Mucosa of stomach (tissue), 1 donor: ENCODE results near the gene SLC25A42.
"Not testable (repeated sequence)": the region's sequence is repeated elsewhere in the genome, so short reads cannot be mapped to it uniquely, and the experiment has no call there.

Source experiments
- H3K27me3 ChIP-seq: one replicate; pipeline ENCODE4 v1.7.0; 2013; ENCODE audit warnings: mild to moderate bottlenecking, low read length; ENCODE audit not compliant: control insufficient read depth, insufficient read depth
- H3K36me3 ChIP-seq: one replicate; pipeline ENCODE4 v1.7.0; 2013; ENCODE audit warnings: low read length; ENCODE audit not compliant: control insufficient read depth, insufficient read depth
- H3K4me1 ChIP-seq: one replicate; pipeline ENCODE4 v1.7.0; 2013; ENCODE audit warnings: mild to moderate bottlenecking, low read length; ENCODE audit not compliant: control insufficient read depth, insufficient read depth
- H3K4me3 ChIP-seq: one replicate; pipeline ENCODE4 v1.7.0; 2013; ENCODE audit warnings: low read length
- H3K9ac ChIP-seq: one replicate; pipeline ENCODE4 v1.7.0; 2013; ENCODE audit warnings: mild to moderate bottlenecking, low read length, moderate library complexity
- H3K9me3 ChIP-seq: one replicate; pipeline ENCODE4 v1.7.0; 2013; ENCODE audit warnings: mild to moderate bottlenecking, low read length, moderate library complexity; ENCODE audit not compliant: control insufficient read depth
- donor health status: Pancreatic carcinoma.

Gene SLC25A42

DNA sequence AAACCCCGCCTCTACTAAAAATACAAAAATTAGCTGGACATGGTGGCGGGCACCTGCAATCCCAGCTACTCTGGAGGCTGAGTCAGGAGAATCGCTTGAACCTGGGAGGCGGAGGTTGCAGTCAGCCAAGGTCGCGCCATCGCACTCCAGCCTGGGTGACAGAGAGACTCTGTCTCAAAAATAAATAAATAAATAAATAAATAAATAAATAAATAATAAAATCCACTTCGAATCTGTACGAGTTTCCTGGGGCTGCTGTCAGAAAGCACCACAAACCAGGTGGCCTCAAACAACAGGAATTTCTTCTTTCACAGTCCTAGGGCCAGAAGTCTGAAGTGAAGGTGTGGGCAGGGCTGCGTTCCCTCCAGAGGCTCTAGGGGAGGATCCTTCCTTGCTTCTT lies 38.8 kb downstream of the SLC25A42 start:
- H3K9me3 ChIP-seq, H3K9ac ChIP-seq, H3K27me3 ChIP-seq, H3K4me3 ChIP-seq, H3K36me3 ChIP-seq: not testable (repeated sequence)
- H3K4me1 ChIP-seq, result peaks cover 17% of the 10 kb centered on the region

GRCh38 chr19:19103167-19103566 lies 39.4 kb downstream of the SLC25A42 start:
- Histone ChIP-seq H3K4me3 (no peak overlapping the region), H3K27me3 (no peaks in the 10 kb centered on the region), H3K4me1 (peaks cover 17% of the 10 kb centered on the region), H3K9me3 (no peaks in the 10 kb centered on the region), H3K9ac (no peak overlapping the region), H3K36me3 (no peaks in the 10 kb centered on the region)

DNA sequence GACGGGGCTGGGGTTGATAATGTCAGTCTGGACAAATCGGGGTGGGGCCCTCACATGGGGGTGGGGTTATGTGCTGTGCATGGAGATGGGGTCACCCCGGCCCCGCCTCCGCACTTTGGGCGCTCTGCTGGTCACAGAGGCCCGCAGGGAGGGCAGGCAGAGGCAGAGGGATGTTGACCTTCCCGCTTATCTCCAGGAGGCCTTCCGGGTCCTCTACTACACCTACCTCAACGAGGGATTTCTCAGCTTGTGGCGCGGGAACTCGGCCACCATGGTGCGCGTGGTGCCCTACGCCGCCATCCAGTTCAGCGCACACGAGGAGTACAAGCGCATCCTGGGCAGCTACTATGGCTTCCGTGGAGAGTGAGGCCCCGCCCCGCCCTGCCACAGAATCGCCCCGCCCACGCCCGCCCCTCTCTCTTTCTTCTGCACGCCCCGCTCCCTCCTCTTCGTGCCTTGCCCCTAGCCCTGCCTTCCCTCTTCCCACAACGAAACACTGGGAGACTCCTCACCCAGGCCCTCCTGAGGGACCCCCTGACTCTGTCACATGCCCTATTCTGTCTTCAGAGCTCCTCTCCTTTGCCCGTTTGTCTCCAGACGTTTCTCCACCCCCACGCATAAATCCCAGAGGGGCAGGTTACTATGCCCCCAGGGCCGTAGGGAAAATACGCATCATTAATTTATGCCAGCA lies 41.7 kb downstream of the SLC25A42 start:
- H3K9ac ChIP-seq, result peak overlapping the region; percentile 31
- peaks cover 15% of the 10 kb centered on the region for H3K4me1 ChIP-seq
- peak overlapping the region; percentile 8 for H3K4me3 ChIP-seq

DNA sequence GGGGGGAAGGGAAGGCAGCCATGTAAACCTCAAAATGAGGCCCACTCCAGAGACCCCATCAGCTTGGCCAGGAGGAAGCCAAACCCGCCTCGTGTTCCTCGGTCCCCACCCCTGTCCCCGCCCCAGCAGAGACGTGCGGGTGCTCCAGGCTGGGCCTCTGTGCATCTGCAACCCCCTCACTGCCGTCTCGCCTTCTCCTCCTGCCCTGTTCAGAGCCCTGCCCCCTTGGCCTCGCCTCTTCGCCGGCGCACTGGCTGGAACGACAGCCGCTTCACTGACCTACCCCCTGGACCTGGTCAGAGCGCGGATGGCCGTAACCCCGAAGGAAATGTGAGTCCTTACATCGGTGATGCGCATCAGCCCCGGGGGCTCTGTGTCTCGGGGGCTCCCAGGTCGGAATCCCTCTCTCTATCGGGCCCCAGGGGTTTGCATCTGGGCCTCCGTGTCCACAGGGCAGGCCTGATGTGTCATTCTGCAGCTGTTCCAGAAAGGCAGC lies 42.3 kb downstream of the SLC25A42 start:
- H3K4me3 ChIP-seq, result peak overlapping the region; percentile 8
- H3K9me3 ChIP-seq, result no peaks in the 10 kb centered on the region
- no peaks in the 10 kb centered on the region for H3K36me3 ChIP-seq
- peak overlapping the region; percentile 31 for H3K9ac ChIP-seq
- peaks cover 20% of the 10 kb centered on the region for H3K4me1 ChIP-seq
- peaks cover 9% of the 10 kb centered on the region for H3K27me3 ChIP-seq

More for the DNA sequence above, 41.7 kb downstream of the SLC25A42 start:
- Histone ChIP-seq H3K27me3 (peaks cover 3% of the 10 kb centered on the region), H3K9me3 (no peaks in the 10 kb centered on the region), H3K36me3 (no peaks in the 10 kb centered on the region)

- H3K4me3 ChIP-seq, H3K9me3 ChIP-seq, H3K36me3 ChIP-seq, H3K9ac ChIP-seq: not testable (repeated sequence)
- Histone ChIP-seq H3K4me1 (peaks cover 20% of the 10 kb centered on the region), H3K27me3 (peaks cover 14% of the 10 kb centered on the region)
Measured at GRCh38 chr19:19106938-19107337, 43.1 kb downstream of the SLC25A42 start.

GRCh38 chr19:19107654-19108053 lies 43.9 kb downstream of the SLC25A42 start:
- Histone ChIP-seq H3K36me3 (no peaks in the 10 kb centered on the region), H3K4me3 (no peak overlapping the region), H3K9me3 (no peaks in the 10 kb centered on the region), H3K27me3 (peaks cover 14% of the 10 kb centered on the region), H3K4me1 (peaks cover 20% of the 10 kb centered on the region), H3K9ac (no peak overlapping the region)

DNA sequence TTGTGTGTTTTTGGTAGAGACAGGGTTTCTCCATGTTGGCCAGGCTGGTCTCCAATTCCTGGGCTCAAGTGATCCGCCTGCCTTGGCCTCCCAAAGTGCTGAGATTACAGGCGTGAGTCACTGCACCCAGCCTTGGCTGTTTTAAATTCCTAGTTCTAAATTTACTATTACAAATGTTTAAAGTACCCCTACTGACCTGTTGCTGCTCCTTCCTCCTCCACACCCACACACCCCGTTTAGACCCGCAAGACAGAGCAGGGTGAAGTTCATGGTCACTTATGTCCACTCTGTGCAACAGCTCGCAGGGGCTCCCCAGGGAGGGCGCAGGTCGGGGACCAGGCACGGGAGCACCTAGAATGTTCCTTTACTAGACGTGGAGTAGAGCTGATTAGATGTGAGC lies 45.8 kb downstream of the SLC25A42 start:
- Histone ChIP-seq H3K9me3 (no peaks in the 10 kb centered on the region), H3K9ac (no peak overlapping the region), H3K4me1 (peaks cover 20% of the 10 kb centered on the region), H3K27me3 (peaks cover 14% of the 10 kb centered on the region), H3K4me3 (no peak overlapping the region), H3K36me3 (no peaks in the 10 kb centered on the region)

- Histone ChIP-seq H3K4me1 (peaks cover 13% of the 10 kb centered on the region), H3K9ac (no peak overlapping the region), H3K9me3 (no peaks in the 10 kb centered on the region), H3K36me3 (no peaks in the 10 kb centered on the region), H3K27me3 (peaks cover 14% of the 10 kb centered on the region), H3K4me3 (no peak overlapping the region)
Measured at GRCh38 chr19:19110410-19111135, 46.8 kb downstream of the SLC25A42 start.

- peaks cover 14% of the 10 kb centered on the region for H3K27me3 ChIP-seq
- H3K4me1 ChIP-seq, result peaks cover 6% of the 10 kb centered on the region
- no peaks in the 10 kb centered on the region for H3K36me3 ChIP-seq
- no peak overlapping the region for H3K9ac ChIP-seq
- H3K4me3 ChIP-seq, result no peak overlapping the region
- no peaks in the 10 kb centered on the region for H3K9me3 ChIP-seq
Measured at GRCh38 chr19:19111136-19111835, 47.5 kb downstream of the SLC25A42 start.

DNA sequence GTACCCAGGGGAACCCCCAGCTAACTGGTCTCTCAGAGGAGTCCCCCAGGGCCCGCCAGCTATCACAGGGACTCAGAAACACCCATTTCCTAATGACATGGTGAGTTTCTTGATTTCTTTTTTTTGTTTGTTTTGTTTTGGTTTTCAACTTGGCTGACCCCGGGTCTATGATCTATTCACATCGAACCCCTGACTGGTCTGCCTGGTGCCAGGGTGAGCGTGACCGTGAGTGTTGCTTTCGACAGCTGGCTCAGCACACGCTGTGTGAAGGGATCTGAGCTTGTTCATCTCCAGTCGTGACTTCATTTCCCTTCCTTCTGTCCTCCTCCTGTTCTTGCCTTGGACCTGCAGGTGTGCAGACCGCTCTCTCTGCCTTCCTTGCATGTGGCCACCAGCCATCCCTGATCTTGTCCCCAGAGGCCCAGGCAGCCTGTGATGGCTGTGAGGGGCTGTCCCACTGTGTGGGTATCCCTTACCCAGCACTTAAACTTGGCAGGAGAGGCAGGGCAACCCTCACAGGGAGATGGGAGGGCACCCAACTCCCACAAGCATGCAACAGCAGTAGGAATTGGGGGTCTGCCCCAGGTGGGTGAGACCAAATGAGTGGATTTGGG lies 48.3 kb downstream of the SLC25A42 start:
- H3K4me3 ChIP-seq, result no peak overlapping the region
- H3K9me3 ChIP-seq, result no peaks in the 10 kb centered on the region
- peaks cover 6% of the 10 kb centered on the region for H3K4me1 ChIP-seq
- H3K9ac ChIP-seq, result no peak overlapping the region
- peaks cover 14% of the 10 kb centered on the region for H3K27me3 ChIP-seq
- no peaks in the 10 kb centered on the region for H3K36me3 ChIP-seq

DNA sequence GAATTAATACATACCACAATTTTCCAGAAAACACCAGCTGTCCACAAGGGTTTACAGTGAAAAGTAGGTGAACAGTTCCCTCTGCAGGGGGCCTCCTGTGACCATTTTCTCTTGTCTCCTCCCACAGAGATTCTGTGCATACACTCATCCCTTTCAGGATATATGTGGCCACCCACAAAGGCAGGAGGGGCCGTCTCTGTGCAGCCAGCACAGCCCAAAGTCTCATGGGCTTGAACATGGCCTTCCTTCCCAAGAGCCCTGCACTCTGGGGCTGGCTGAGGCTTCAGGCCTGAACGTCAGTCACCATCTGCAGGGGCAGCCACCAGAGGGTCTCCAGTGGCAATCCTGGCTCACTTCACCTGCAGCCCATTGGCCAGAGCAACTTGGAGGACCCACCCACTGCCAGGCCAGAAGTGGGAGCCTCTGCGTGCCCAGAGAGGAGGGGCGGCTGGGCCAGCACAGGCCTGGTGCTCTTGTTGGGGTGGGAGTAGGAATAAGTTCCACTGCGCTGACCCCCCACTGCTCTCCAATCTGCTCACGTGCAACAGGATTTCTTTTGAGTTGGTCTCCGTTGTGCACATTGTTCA lies 49.3 kb downstream of the SLC25A42 start:
- peaks cover 6% of the 10 kb centered on the region for H3K4me1 ChIP-seq
- no peaks in the 10 kb centered on the region for H3K36me3 ChIP-seq
- H3K4me3 ChIP-seq, result no peak overlapping the region
- no peak overlapping the region for H3K9ac ChIP-seq
- peaks cover 14% of the 10 kb centered on the region for H3K27me3 ChIP-seq
- no peaks in the 10 kb centered on the region for H3K9me3 ChIP-seq
